AG08396 (cell line): ENCODE measurements around the gene MME.

Experiments
- DNase-seq: peaks from one replicate; pipeline ENCODE4 v3.0.0; 2012; ENCODE audit warnings: low spot score, mixed read lengths

MME gene

DNA sequence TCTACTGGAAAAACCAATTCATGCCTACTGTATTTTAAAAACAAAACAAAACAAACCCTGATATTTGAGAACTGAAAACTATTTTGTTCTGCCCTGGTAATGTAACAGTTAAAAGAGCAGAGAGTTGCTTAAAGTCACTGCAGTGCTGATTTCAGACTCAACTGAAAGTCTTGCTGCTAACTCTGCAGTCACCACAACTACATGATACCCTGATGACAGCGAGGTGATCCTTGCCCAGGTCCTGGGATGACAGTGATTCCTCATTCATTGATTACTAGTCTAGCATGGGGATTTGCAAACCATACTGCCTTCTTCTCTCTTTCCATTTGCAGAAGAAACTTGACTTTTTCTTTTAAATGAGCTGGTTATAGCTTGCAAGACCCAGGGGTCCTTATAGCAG is 67.5 kb downstream of the MME start:
- DNase-seq: no peak

- DNase-seq: no peak
Observed at GRCh38 chr3:155149494-155149893, 69.4 kb downstream of the MME start.

- no peak for DNase-seq
Observed at GRCh38 chr3:155153242-155154186, 73.4 kb downstream of the MME start.

DNA sequence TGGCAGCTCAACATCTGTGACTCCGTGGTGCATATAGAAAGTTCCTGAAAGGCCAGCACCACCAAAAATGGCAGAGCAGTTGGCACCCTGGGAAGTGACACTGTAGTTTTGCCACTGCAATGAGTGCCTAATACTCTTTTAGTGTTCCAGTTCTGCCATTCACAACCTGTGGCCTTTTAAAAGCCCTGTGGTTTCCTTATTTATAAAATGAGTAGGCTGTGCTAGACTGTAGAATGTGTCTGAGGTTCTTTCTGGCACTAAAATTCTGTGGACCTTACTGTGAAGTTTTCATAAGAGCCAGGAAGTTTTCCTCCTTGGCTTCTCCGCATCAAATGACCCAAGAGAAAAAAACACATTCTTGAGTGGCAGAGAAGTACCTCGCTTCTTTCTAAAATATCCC is 74.1 kb downstream of the MME start:
- peak; percentile 8 for DNase-seq

GRCh38 chr3:155158346-155159037 is 78.4 kb downstream of the MME start:
- no peak for DNase-seq

- DNase-seq: no peak
Observed at GRCh38 chr3:155159301-155159700, 79.2 kb downstream of the MME start.

DNA sequence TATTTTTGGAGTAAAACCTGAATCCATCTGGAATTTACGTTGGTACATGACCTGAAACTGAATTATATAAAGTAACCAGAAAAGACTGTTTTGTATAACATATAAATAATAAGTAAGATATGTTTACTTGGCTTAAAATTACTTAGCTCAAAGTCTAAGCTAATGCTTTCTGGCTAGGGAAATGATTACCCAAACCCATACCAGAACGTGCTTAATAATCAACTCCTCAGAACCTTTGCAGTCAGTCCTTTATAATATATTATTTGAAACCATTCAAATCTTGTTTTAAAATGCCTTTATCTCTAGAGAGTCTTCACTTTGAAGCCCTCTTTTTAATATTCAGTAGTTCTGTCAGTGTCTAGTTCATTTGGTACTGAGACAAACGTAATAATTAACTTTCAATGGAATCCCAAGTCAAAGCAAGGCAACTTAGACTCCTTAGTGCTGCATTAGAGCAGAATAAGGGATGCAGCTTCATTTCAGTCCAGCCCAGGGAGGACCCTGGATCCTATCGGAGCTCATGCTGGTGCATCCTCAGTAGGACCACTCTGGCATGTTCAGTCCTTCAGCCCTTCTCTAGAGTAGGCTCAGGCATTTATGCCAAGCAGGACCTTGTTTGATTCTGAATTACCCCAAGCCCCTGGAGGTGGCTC is 81.6 kb downstream of the MME start:
- no peak for DNase-seq

DNA sequence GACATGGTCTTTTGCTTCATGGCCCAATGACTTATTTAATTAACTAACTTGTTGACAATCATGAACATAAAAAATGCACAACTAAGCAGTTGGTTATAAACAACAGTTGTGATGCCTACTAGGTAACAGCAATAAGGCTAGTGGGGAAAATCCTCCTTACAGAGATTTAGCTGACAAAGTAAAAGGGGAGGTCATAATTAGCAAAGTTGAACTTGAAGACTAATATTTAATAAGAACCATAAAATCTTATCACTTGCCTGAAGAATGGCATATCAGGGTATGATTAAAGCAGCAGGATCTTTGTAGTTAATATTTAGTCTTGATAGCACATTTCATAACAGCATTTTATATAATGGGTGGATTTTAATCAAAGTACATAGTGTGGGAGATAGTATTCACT is 84.2 kb downstream of the MME start:
- DNase-seq: no peak

DNA sequence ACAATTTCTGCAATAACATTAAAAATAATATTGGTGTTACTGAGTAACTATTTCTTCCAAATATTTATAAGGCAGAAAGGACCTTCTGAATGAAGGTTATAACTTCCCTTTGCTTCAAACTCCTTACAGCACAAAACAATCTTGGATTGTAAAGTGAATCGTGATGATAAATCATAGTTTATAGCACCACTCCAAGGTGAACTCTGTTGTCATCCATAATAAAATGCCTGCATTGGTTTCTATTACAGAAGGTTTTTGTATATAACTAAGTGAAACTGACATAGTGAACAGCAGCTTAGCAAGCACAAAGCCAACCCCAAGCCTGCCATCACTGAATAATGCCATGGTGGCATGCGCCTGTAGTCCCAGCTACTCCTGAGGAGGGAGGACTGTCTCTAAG is 86.3 kb downstream of the MME start:
- no peak for DNase-seq

GRCh38 chr3:155169197-155169596 is 89.1 kb downstream of the MME start:
- no peak for DNase-seq

- no peak for DNase-seq
Observed at GRCh38 chr3:155173771-155174170, 93.7 kb downstream of the MME start.

- DNase-seq: no peak
Observed at GRCh38 chr3:155178810-155179436, 98.8 kb downstream of the MME start.

GRCh38 chr3:155179437-155179827 is 99.3 kb downstream of the MME start:
- no peak for DNase-seq

GRCh38 chr3:155179966-155180757 is 100.0 kb downstream of the MME start:
- no peak for DNase-seq

DNA sequence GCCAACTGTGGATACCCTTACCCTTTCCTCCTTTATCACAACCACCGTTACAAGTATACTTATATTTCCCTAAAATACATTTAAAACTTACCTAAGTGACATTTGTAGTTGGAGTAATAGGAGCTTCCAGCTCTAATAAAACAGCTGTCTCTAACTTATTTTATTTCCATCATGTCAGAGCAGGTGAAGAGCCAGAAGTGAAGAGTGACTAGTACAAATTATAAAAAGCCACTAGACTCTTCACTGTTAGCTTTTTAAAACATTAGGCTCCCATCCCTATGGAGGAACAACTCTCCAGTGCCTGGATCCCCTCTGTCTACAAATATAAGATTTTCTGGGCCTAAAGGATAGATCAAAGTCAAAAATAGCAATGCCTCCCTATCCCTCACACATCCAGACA is 102.3 kb downstream of the MME start:
- no peak for DNase-seq

GRCh38 chr3:155184011-155184410 is 103.9 kb downstream of the MME start:
- no peak for DNase-seq

- DNase-seq: peak; percentile 29
Observed at GRCh38 chr3:155185631-155186071, 105.5 kb downstream of the MME start.

- no peak for DNase-seq
Observed at GRCh38 chr3:155188031-155188430, 107.9 kb downstream of the MME start.

DNA sequence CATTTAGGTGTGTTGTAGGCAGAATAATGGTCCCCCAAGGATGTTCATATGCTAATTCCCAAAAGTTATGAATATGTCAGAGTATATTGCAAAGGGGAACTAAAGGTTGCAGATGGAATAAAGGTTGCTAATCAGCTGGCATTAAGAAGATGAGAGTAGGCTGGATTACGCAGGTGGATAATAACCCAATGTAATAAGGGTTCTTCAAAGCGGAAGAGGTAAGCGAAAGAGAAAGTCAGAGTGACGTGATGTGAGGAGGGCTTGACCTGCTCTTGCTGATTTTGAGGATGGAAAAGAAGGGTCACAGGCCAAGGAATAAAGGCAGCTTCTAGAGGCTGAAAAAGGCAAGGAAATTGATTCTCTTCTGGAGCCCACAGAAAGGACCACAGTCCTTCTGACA is 109.4 kb downstream of the MME start:
- DNase-seq: no peak

DNA sequence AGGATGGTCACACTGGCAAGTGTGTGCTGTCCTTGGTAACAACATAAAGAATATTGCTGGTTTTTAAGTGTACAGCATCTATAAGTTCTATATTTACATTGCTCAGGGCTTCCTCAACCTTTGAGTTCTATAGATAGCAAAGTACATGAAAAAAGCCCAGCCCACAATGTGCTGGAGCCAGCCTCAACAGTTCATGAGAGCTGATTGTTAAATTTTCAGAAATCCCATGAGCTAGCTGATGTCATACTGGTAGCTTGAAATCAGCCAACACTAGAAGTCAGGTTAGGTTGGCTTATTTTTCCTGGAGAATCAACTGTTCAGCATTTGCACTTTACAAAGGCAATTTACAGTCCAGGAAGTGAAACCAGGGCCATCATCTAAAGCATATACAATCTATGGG is 110.6 kb downstream of the MME start:
- no peak for DNase-seq

- no peak for DNase-seq
Observed at GRCh38 chr3:155192957-155193746, 113.0 kb downstream of the MME start.
